GM23338 (cell line): Measurements from ENCODE around the gene PCGF6. TPM values are rescaled to one million over a fixed set of nuclear protein-coding genes. Genes with fewer than 3 reads are reported as not detected.

Experiments
- ATAC-seq: fragments of 200-7000 bp; cut with Tn5 transposase; 3 replicates; pipeline ENCODE4 v1.9.1; 2020
- DNase-seq: peaks from one replicate; pipeline ENCODE4 v3.0.0-alpha.2; 2015; ENCODE audit warnings: low spot score
- H2AFZ ChIP-seq: fragments of 200-600 bp; sonication (generic); 2 replicates; pipeline ENCODE4 v1.8.0; 2016; ENCODE audit warnings: antibody characterized with exemption, mild to moderate bottlenecking, moderate library complexity
- H3F3A ChIP-seq: fragments of 200-600 bp; sonication (generic); replicated peaks from 2 replicates; pipeline ENCODE4 v1.8.0; 2017; ENCODE audit warnings: antibody characterized with exemption, mixed run types, low read depth
- H3K27ac ChIP-seq: fragments of 200-600 bp; sonication (generic); 2 replicates; pipeline ENCODE4 v1.6.1; 2016; ENCODE audit warnings: low read depth
- H3K27me3 ChIP-seq: fragments of 200-600 bp; sonication (generic); 2 replicates; pipeline ENCODE4 v1.8.0; 2016; ENCODE audit warnings: mild to moderate bottlenecking, mixed run types, moderate library complexity; ENCODE audit not compliant: insufficient read depth
- H3K36me3 ChIP-seq: fragments of 200-600 bp; sonication (generic); 2 replicates; pipeline ENCODE4 v1.8.0; 2016; ENCODE audit warnings: mild to moderate bottlenecking; ENCODE audit not compliant: insufficient read depth
- H3K4me1 ChIP-seq: fragments of 200-600 bp; sonication (generic); 2 replicates; pipeline ENCODE4 v1.8.0; 2016; ENCODE audit warnings: mild to moderate bottlenecking, moderate library complexity; ENCODE audit not compliant: insufficient read depth
- H3K4me2 ChIP-seq: fragments of 200-600 bp; sonication (generic); 2 replicates; pipeline ENCODE4 v1.7.1; 2017; ENCODE audit warnings: mixed run types
- H3K4me3 ChIP-seq: fragments of 200-600 bp; sonication (generic); 2 replicates; pipeline ENCODE4 v1.6.1; 2016; ENCODE audit warnings: mixed run types
- H3K79me2 ChIP-seq: fragments of 200-600 bp; sonication (generic); replicated peaks from 2 replicates; pipeline ENCODE4 v1.8.0; 2017; ENCODE audit warnings: mild to moderate bottlenecking; ENCODE audit not compliant: insufficient read depth
- H3K9me2 ChIP-seq: fragments of 200-600 bp; sonication (generic); 2 replicates; pipeline ENCODE4 v1.8.0; 2017; ENCODE audit not compliant: insufficient read depth
- H4K20me1 ChIP-seq: fragments of 200-600 bp; sonication (generic); replicated peaks from 2 replicates; pipeline ENCODE4 v1.8.0; 2017; ENCODE audit warnings: mild to moderate bottlenecking; ENCODE audit not compliant: insufficient read depth
- H3K27ac Mint-ChIP-seq: 2 replicates; pipeline ENCODE4 v1.8.0; 2020; ENCODE audit warnings: inconsistent platforms, mild to moderate bottlenecking, moderate library complexity, mixed read lengths
- H3K27me3 Mint-ChIP-seq: 3 replicates; pipeline ENCODE4 v1.8.0; 2022; ENCODE audit warnings: low read depth, mild to moderate bottlenecking, moderate library complexity, mixed read lengths, inconsistent platforms; ENCODE audit not compliant: insufficient read depth, poor library complexity
- H3K36me3 Mint-ChIP-seq: 3 replicates; pipeline ENCODE4 v1.8.0; 2021; ENCODE audit warnings: low read depth, mild to moderate bottlenecking, inconsistent platforms, moderate library complexity, mixed read lengths
- H3K4me1 Mint-ChIP-seq: 3 replicates; pipeline ENCODE4 v1.8.0; 2020; ENCODE audit warnings: mild to moderate bottlenecking, inconsistent platforms, mixed read lengths
- H3K4me3 Mint-ChIP-seq: 3 replicates; pipeline ENCODE4 v1.8.0; 2021; ENCODE audit warnings: moderate library complexity, mild to moderate bottlenecking, inconsistent platforms, mixed read lengths
- H3K9me3 Mint-ChIP-seq: 3 replicates; pipeline ENCODE4 v1.8.0; 2020; ENCODE audit warnings: moderate library complexity, mild to moderate bottlenecking, inconsistent platforms, mixed read lengths
- CREB1 ChIP-seq: fragments of 250-450 bp; sonication (Bioruptor Pico); IDR thresholded peaks from 2 replicates; pipeline ENCODE4 v1.5.0; 2020; ENCODE audit warnings: low read depth, mild to moderate bottlenecking, moderate library complexity
- CTCF ChIP-seq, 2 experiments: fragments of 200-600 bp in 1 of 2; sonication (generic) in 1 of 2; conservative IDR thresholded peaks; 2 replicates each; pipeline versions ENCODE4 v1.5.1 to v1.6.1; 2016 to 2017; ENCODE audit warnings: antibody characterized with exemption in 2 of 2, low read depth in 2 of 2, mild to moderate bottlenecking in 2 of 2, moderate library complexity in 1 of 2
- ETS1 ChIP-seq: IDR thresholded peaks from 2 replicates; pipeline ENCODE4 v1.6.1; 2016; ENCODE audit warnings: antibody characterized with exemption
- EZH2 ChIP-seq: fragments of 200-600 bp; sonication (generic); IDR thresholded peaks from one replicate; pipeline ENCODE4 v1.8.0; 2017; ENCODE audit warnings: antibody characterized with exemption, mild to moderate bottlenecking, low read depth; ENCODE audit not compliant: unreplicated experiment
- EZH2phosphoT487 ChIP-seq: fragments of 200-600 bp; sonication (generic); IDR thresholded peaks from one replicate; pipeline ENCODE4 v1.8.1; 2018; ENCODE audit warnings: antibody characterized with exemption; ENCODE audit not compliant: unreplicated experiment
- JUNB ChIP-seq: IDR thresholded peaks from one replicate; pipeline ENCODE4 v1.6.1; 2016; ENCODE audit warnings: antibody characterized with exemption; ENCODE audit not compliant: unreplicated experiment
- NANOG ChIP-seq: IDR thresholded peaks from 2 replicates; pipeline ENCODE4 v1.6.1; 2016; ENCODE audit warnings: antibody characterized with exemption, borderline replicate concordance
- POLR2AphosphoS5 ChIP-seq: IDR thresholded peaks from 2 replicates; pipeline ENCODE4 v1.6.1; 2016; ENCODE audit warnings: antibody characterized with exemption, low read depth
- REST ChIP-seq: IDR thresholded peaks from one replicate; pipeline ENCODE4 v1.6.1; 2018; ENCODE audit warnings: antibody characterized with exemption; ENCODE audit not compliant: unreplicated experiment
- STAT1 ChIP-seq: IDR thresholded peaks from one replicate; pipeline ENCODE4 v1.6.1; 2016; ENCODE audit warnings: antibody characterized with exemption; ENCODE audit not compliant: unreplicated experiment
- ZNF114 ChIP-seq: fragments of 250-450 bp; sonication (Bioruptor Pico); IDR thresholded peaks from 2 replicates; pipeline ENCODE4 v1.5.0; 2020; ENCODE audit warnings: mild to moderate bottlenecking, moderate library complexity
- ZNF331 ChIP-seq: fragments of 250-450 bp; sonication (Bioruptor Pico); IDR thresholded peaks from 2 replicates; pipeline ENCODE4 v1.5.0; 2020; ENCODE audit warnings: low read depth, mild to moderate bottlenecking, moderate library complexity
- ZNF462 ChIP-seq: fragments of 250-450 bp; sonication (Bioruptor Pico); IDR thresholded peaks from 2 replicates; pipeline ENCODE4 v1.5.0; 2020; ENCODE audit warnings: mild to moderate bottlenecking, moderate library complexity
- polyA plus RNA-seq: library from polyadenylated mRNA; unstranded; fragments of >200 nt; fragmentation: Nextera tagmentation; extraction: Ambion mirVana; gene quantifications from 2 replicates; pipeline ENCODE4 v1.2.1, GENCODE V29; 2016
- total RNA-seq: library from RNA; depleted of rRNA; stranded (reverse); fragments of >200 nt; shearing (Covaris generic); gene quantifications from 2 replicates; pipeline ENCODE4 v1.2.3, GENCODE V29; 2014

PCGF6 gene
- total and polyA plus RNA-seq, 2 experiments from 2014 or later: 14.0 to 22.3 TPM

GRCh38 chr10:103350175-103350516, 794 bp downstream of the PCGF6 start:
- no peak for ATAC-seq
- H3K79me2 ChIP-seq: peaks cover 16% of the 10 kb centered on the region
- Mint-ChIP-seq H3K4me1 (peaks cover 3% of the 10 kb centered on the region; the same call in 1 of the 3 replicates), H3K27me3 (peaks cover 5% of the 10 kb centered on the region), H3K4me3 (peak overlapping the region; percentile 92), H3K27ac (no peak overlapping the region), H3K36me3 (peaks cover 20% of the 10 kb centered on the region), H3K9me3 (no peaks in the 10 kb centered on the region)
- H3K36me3 ChIP-seq: peaks cover 28% of the 10 kb centered on the region
- H3K27me3 ChIP-seq: no peaks in the 10 kb centered on the region
- H3K4me2 ChIP-seq: peak overlapping the region; percentile 98
- TF ChIP-seq EZH2 (no peak), ETS1 (no peak), POLR2AphosphoS5 (no peak), JUNB (no peak), STAT1 (no peak), ZNF114 (CRISPR knock-in tag) (no peak), EZH2phosphoT487 (no peak), NANOG (no peak), CTCF (conservative IDR thresholded peaks at IDR 0.05; ENCODE audit: low read depth in 2 of 2) (no peak), REST (no peak), CREB1 (CRISPR knock-in tag) (no peak), ZNF331 (CRISPR knock-in tag) (no peak), ZNF462 (no peak)
- peak overlapping the region; percentile 76 for H2AFZ ChIP-seq
- peaks cover 8% of the 10 kb centered on the region for H4K20me1 ChIP-seq
- peak overlapping the region; percentile 88 for H3K4me3 ChIP-seq
- peak overlapping the region; percentile 55; the same call in 1 of the 2 replicates for H3K27ac ChIP-seq
- H3K9me2 ChIP-seq: no peaks in the 10 kb centered on the region
- H3F3A ChIP-seq: 0 out of 2 replicates have a peak, but pooled peaks cover 6% of the 10 kb centered on the region
- no peak for DNase-seq
- peaks cover 5% of the 10 kb centered on the region for H3K4me1 ChIP-seq
